GM12878 (cell line): ENCODE measurements around the gene TMEM229B. TPM values are rescaled to one million over a fixed set of nuclear protein-coding genes. Genes with fewer than 3 reads are reported as not detected.

Experiments used
- ATAC-seq: fragments of 200-7000 bp; cut with Tn5 transposase; 3 replicates; pipeline ENCODE4 v1.9.1; 2020; ENCODE audit warnings: mild to moderate bottlenecking, moderate library complexity
- BruUV-seq: library from RNA; stranded (reverse); fragments of 400-500 nt; replicated peaks from 2 replicates; lab custom pipeline; 2021; lab: Mats Ljungman, UMichigan
- CTCF ChIA-PET: fragments of 300-600 bp; sonication (Branson Sonifier 250); formaldehyde crosslinking; extraction: SDS; loops from one replicate; lab custom pipeline; 2021; ENCODE audit warnings: inconsistent platforms; lab: Yijun Ruan, JAX
- POLR2A ChIA-PET: fragments of 350-600 bp; formaldehyde crosslinking; extraction: SDS; loops from one replicate; lab custom pipeline; 2021; ENCODE audit warnings: inconsistent platforms; lab: Charles Lee
- RAD21 ChIA-PET: fragments of 300-600 bp; sonication (Branson Sonifier 250); formaldehyde crosslinking; loops from one replicate; lab custom pipeline; 2023; ENCODE audit warnings: antibody characterized with exemption; ENCODE audit not compliant: unreplicated experiment; lab: Charles Lee
- SMC1A ChIA-PET: fragments of 300-600 bp; sonication (Branson Sonifier 250); formaldehyde crosslinking; loops from one replicate; lab custom pipeline; 2023; ENCODE audit not compliant: unreplicated experiment, uncharacterized antibody; lab: Charles Lee
- DNase-seq: peaks from one replicate; pipeline ENCODE4 v3.0.0-alpha.2; 2011; ENCODE audit warnings: low read depth, low spot score
- FAIRE-seq: peaks from 3 replicates; lab custom pipeline; 2011; peaks lifted over from hg19 to GRCh38; lab: Jason Lieb, UNC
- H2AFZ ChIP-seq: 2 replicates; pipeline ENCODE4 v1.6.0; 2011; ENCODE audit warnings: low read depth, low read length, control low read depth; ENCODE audit not compliant: control insufficient read depth
- H3K27ac ChIP-seq: 2 replicates; pipeline ENCODE4 v1.5.1; 2011; ENCODE audit warnings: control low read depth; ENCODE audit not compliant: control insufficient read depth, insufficient read depth
- H3K27me3 ChIP-seq, 2 experiments: replicated peaks in 1 of 2; 2 replicates each; pipeline versions ENCODE4 v1.6.0 to v1.6.1; 2011; ENCODE audit warnings: low read length in 1 of 2; ENCODE audit not compliant: control insufficient read depth in 2 of 2, insufficient read depth in 2 of 2
- H3K36me3 ChIP-seq, 2 experiments: 2 replicates each; pipeline ENCODE4 v1.5.1; 2011; ENCODE audit warnings: low read length in 1 of 2; ENCODE audit not compliant: control insufficient read depth in 2 of 2, insufficient read depth in 2 of 2
- H3K4me1 ChIP-seq: 2 replicates; pipeline ENCODE4 v1.6.1; 2011; ENCODE audit warnings: mild to moderate bottlenecking, low read length, moderate library complexity, mixed read lengths; ENCODE audit not compliant: control insufficient read depth, insufficient read depth
- H3K4me2 ChIP-seq: 2 replicates; pipeline ENCODE4 v1.6.0; 2011; ENCODE audit warnings: control low read depth; ENCODE audit not compliant: control insufficient read depth, insufficient read depth
- H3K4me3 ChIP-seq: fragments of 200-600 bp; sonication (generic); 2 replicates; pipeline ENCODE4 v1.5.1; 2016
- H3K79me2 ChIP-seq: 2 replicates; pipeline ENCODE4 v1.6.0; 2011; ENCODE audit warnings: low read length; ENCODE audit not compliant: control insufficient read depth, insufficient read depth
- H3K9ac ChIP-seq: 2 replicates; pipeline ENCODE4 v1.8.0; 2011; ENCODE audit warnings: low read length, control low read depth, mixed read lengths; ENCODE audit not compliant: control insufficient read depth, insufficient read depth
- H3K9me3 ChIP-seq: replicated peaks from 3 replicates; pipeline ENCODE4 v1.5.1; 2011; ENCODE audit warnings: mild to moderate bottlenecking, low read length; ENCODE audit not compliant: control insufficient read depth, insufficient read depth
- H4K20me1 ChIP-seq: 2 replicates; pipeline ENCODE4 v1.6.0; 2011; ENCODE audit not compliant: control insufficient read depth, insufficient read depth
- CBX5 ChIP-seq: sonication (generic); IDR thresholded peaks from 2 replicates; pipeline ENCODE4 v1.6.1; 2016; ENCODE audit warnings: low read depth, moderate library complexity, mild to moderate bottlenecking, inconsistent platforms
- E2F8 ChIP-seq: fragments of 450-650 bp; IDR thresholded peaks from 2 replicates; pipeline ENCODE4 v1.6.1; 2018; ENCODE audit warnings: mild to moderate bottlenecking, low read depth, moderate library complexity; ENCODE audit not compliant: partially characterized antibody
- LARP7 ChIP-seq: fragments of 450-650 bp; IDR thresholded peaks from 2 replicates; pipeline ENCODE4 v1.6.1; 2017; ENCODE audit warnings: mild to moderate bottlenecking
- MEF2A ChIP-seq: IDR thresholded peaks from 2 replicates; pipeline ENCODE4 v1.6.1; 2011; ENCODE audit warnings: low read depth, mild to moderate bottlenecking, low read length, moderate library complexity; ENCODE audit not compliant: insufficient read depth
- MYB ChIP-seq: fragments of 150-350 bp; IDR thresholded peaks from 2 replicates; pipeline ENCODE4 v1.6.1; 2014; ENCODE audit warnings: mild to moderate bottlenecking, low read depth, low read length, borderline replicate concordance
- MYC ChIP-seq: IDR thresholded peaks from 2 replicates; pipeline ENCODE4 v1.6.1; 2011; ENCODE audit warnings: mild to moderate bottlenecking, low read length, moderate library complexity, inconsistent platforms; ENCODE audit not compliant: insufficient read depth, insufficient replicate concordance, insufficient read length, severe bottlenecking
- NFYB ChIP-seq: IDR thresholded peaks from 2 replicates; pipeline ENCODE4 v1.6.1; 2011; ENCODE audit warnings: low read depth, mild to moderate bottlenecking, low read length, improper control_type of control experiment, moderate library complexity; ENCODE audit not compliant: insufficient read depth
- NKRF ChIP-seq: fragments of 450-650 bp; conservative IDR thresholded peaks from 2 replicates; pipeline ENCODE4 v1.6.1; 2017; ENCODE audit warnings: mild to moderate bottlenecking, moderate library complexity
- PAX8 ChIP-seq: fragments of 450-650 bp; IDR thresholded peaks from 2 replicates; pipeline ENCODE4 v1.6.1; 2017; ENCODE audit warnings: mild to moderate bottlenecking, moderate library complexity
- PML ChIP-seq: IDR thresholded peaks from 2 replicates; pipeline ENCODE4 v1.6.1; 2012; ENCODE audit warnings: low read length, inconsistent platforms
- POLR2A ChIP-seq: IDR thresholded peaks from 2 replicates; pipeline ENCODE4 v1.6.1; 2011; ENCODE audit warnings: low read depth, mild to moderate bottlenecking, low read length
- SMAD5 ChIP-seq: IDR thresholded peaks from 2 replicates; pipeline ENCODE4 v1.6.1; 2016; ENCODE audit warnings: antibody characterized with exemption, low read depth
- SMC3 ChIP-seq: IDR thresholded peaks from 2 replicates; pipeline ENCODE4 v1.6.1; 2011; ENCODE audit warnings: low read length, improper control_type of control experiment, borderline replicate concordance
- SP1 ChIP-seq: IDR thresholded peaks from one replicate; pipeline ENCODE4 v1.6.1; 2011; ENCODE audit warnings: low read depth, low read length
- SREBF2 ChIP-seq: IDR thresholded peaks from 2 replicates; pipeline ENCODE4 v1.6.1; 2012; ENCODE audit warnings: mild to moderate bottlenecking, low read length
- STAT1 ChIP-seq: fragments of 450-650 bp; conservative IDR thresholded peaks from 2 replicates; pipeline ENCODE4 v1.6.1; 2014; ENCODE audit warnings: antibody characterized with exemption, mild to moderate bottlenecking
- WRNIP1 ChIP-seq: IDR thresholded peaks from 2 replicates; pipeline ENCODE4 v1.6.1; 2011; ENCODE audit warnings: low read depth, low read length, improper control_type of control experiment, borderline replicate concordance
- YY1 ChIP-seq: IDR thresholded peaks from 2 replicates; pipeline ENCODE4 v1.6.1; 2011; ENCODE audit warnings: low read depth, mild to moderate bottlenecking, low read length
- ZNF384 ChIP-seq: IDR thresholded peaks from 2 replicates; pipeline ENCODE4 v1.6.1; 2012; ENCODE audit warnings: low read depth, mild to moderate bottlenecking, low read length, improper control_type of control experiment, borderline replicate concordance
- WGBS: methylation state at CpG from one replicate; pipeline ENCODE4 v1.1.6; 2016; ENCODE audit warnings: low lambda C conversion rate; ENCODE audit not compliant: insufficient replicate concordance, insufficient coverage; ENCODE audit errors: missing lambda C conversion rate; 5-methylcytosine and 5-hydroxymethylcytosine counted together
- in situ Hi-C: fragments of 300-500 bp; cut with MboI; formaldehyde crosslinking; loops from 9 replicates; pipeline ENCODE4 v1.14.3; 2018; ENCODE audit warnings: mixed read lengths
- intact Hi-C: fragments of 100-400 bp; cut with micrococcal nuclease; formaldehyde crosslinking; loops from one replicate; pipeline ENCODE4 v1.14.2; 2022; ENCODE audit not compliant: unreplicated experiment
- polyA plus RNA-seq, 11 experiments: library from polyadenylated mRNA; depleted of rRNA in 4 of 11; unstranded in 6 of 11; stranded (reverse) in 5 of 11; fragments of >200 nt; fragmentation: Nextera tagmentation in 4 of 11; fragmentation: Illumina TruSeq in 1 of 11; extraction: Ambion mirVana in 4 of 11; extraction: Trizol in 1 of 11; gene quantifications; 1 replicate in 1 of 11; 2 replicates in 10 of 11; pipeline versions ENCODE4 v1.2.1 to v1.2.3, GENCODE V29; 2011 to 2016; ENCODE audit warnings: inconsistent platforms in 2 of 11, missing spikeins in 2 of 11, low read depth in 1 of 11
- total RNA-seq, 4 experiments: library from RNA; depleted of rRNA in 3 of 4; stranded (reverse); fragments of >200 nt in 3 of 4; fragmentation: Illumina TruSeq in 1 of 4; extraction: Trizol in 1 of 4; gene quantifications; 2 replicates each; pipeline versions ENCODE4 v1.2.1 to v1.2.3, GENCODE V29; 2013 to 2021

TMEM229B gene
- total and polyA plus RNA-seq, 10 of the 15 experiments (the other 5 are each of a cell fraction or from before 2014, with no cell fraction given), result 0.24 to 5.3 (median 1.7) TPM

GRCh38 chr14:67502867-67503266 is 14.3 kb upstream of the TMEM229B start (continued):
- no peak for TF ChIP-seq PAX8
- TF ChIP-seq SMAD5, result no peak
- no peak for TF ChIP-seq NFYB
- TF ChIP-seq SP1, result no peak
- no peak for TF ChIP-seq E2F8
- TF ChIP-seq, all 136 proteins: peak for 0

- CTCF ChIA-PET, result no interaction called here
- POLR2A ChIA-PET, result no interaction called here
These were observed 13.1 kb upstream of the TMEM229B start for GRCh38 chr14:67501670-67502069.

More at GRCh38 chr14:67501670-67502069, 13.1 kb upstream of the TMEM229B start:
- no peak overlapping the region for H3K27ac ChIP-seq
- H3K9ac ChIP-seq, result no peak overlapping the region
- no peaks in the 10 kb centered on the region for H3K79me2 ChIP-seq
- ChIA-PET RAD21 (no interaction called here), SMC1A (no interaction called here)
- TF ChIP-seq NKRF, result no peak
- TF ChIP-seq YY1, result no peak
- TF ChIP-seq MEF2A, result no peak
- no peak for TF ChIP-seq PML
- no peak for TF ChIP-seq LARP7
- TF ChIP-seq SMC3, result no peak
- TF ChIP-seq MYC, result no peak
- no peak for TF ChIP-seq CBX5
- no peak for TF ChIP-seq MYB
- no peak for TF ChIP-seq NFYB
- TF ChIP-seq STAT1, result no peak
- no peak for TF ChIP-seq WRNIP1
- no peak for TF ChIP-seq POLR2A
- no peak for TF ChIP-seq ZNF384
- TF ChIP-seq SREBF2, result no peak
- in situ Hi-C loops (no loop called here), intact Hi-C loops (no loop called here)
- DNase-seq (no peak), ATAC-seq (no peak), FAIRE-seq (no peak)
- H2AFZ ChIP-seq, result no peak overlapping the region
- BruUV-seq, result no TSS peak
- no peak overlapping the region for H3K4me3 ChIP-seq
- H3K9me3 ChIP-seq, result no peaks in the 10 kb centered on the region
- no peaks in the 10 kb centered on the region for H4K20me1 ChIP-seq
- H3K4me2 ChIP-seq, result no peak overlapping the region
- H3K36me3 ChIP-seq, result no peaks in the 10 kb centered on the region
- H3K27me3 ChIP-seq, result no peaks in the 10 kb centered on the region; a peak in 1 of 4 replicates
- no peaks in the 10 kb centered on the region for H3K4me1 ChIP-seq
- WGBS, result 13% methylated on average over 4 of the region's 4 CpGs
